GM23248 (cell line): ENCODE measurements around the gene ABCA1. TPM values are rescaled to one million over a fixed set of nuclear protein-coding genes. Genes with fewer than 3 reads are reported as not detected.
"Not testable (repeated sequence)": the region's sequence is repeated elsewhere in the genome, so short reads cannot be mapped to it uniquely, and the experiment has no call there.

ENCODE experiments used
- DNase-seq: peaks from one replicate; pipeline ENCODE4 v3.0.0-alpha.2; 2015
- H2AFZ ChIP-seq: fragments of 200-600 bp; sonication (generic); 2 replicates; pipeline ENCODE4 v1.6.1; 2016; ENCODE audit warnings: antibody characterized with exemption
- H3F3A ChIP-seq: fragments of 200-600 bp; sonication (generic); 2 replicates; pipeline ENCODE4 v1.6.1; 2016; ENCODE audit warnings: mild to moderate bottlenecking, antibody characterized with exemption, mixed run types; ENCODE audit not compliant: insufficient read depth
- H3K27ac ChIP-seq: fragments of 200-600 bp; sonication (generic); 2 replicates; pipeline ENCODE4 v1.5.1; 2016; ENCODE audit warnings: mild to moderate bottlenecking
- H3K27me3 ChIP-seq: fragments of 200-600 bp; sonication (generic); replicated peaks from 2 replicates; pipeline ENCODE4 v1.6.1; 2016; ENCODE audit warnings: mild to moderate bottlenecking; ENCODE audit not compliant: insufficient read depth
- H3K36me3 ChIP-seq: fragments of 200-600 bp; sonication (generic); 2 replicates; pipeline ENCODE4 v1.6.1; 2016; ENCODE audit warnings: low read depth, mild to moderate bottlenecking
- H3K4me1 ChIP-seq: fragments of 200-600 bp; sonication (generic); 2 replicates; pipeline ENCODE4 v1.6.1; 2016; ENCODE audit warnings: mild to moderate bottlenecking; ENCODE audit not compliant: insufficient read depth
- H3K4me2 ChIP-seq: fragments of 200-600 bp; sonication (generic); one replicate; pipeline ENCODE4 v1.6.1; 2016; ENCODE audit warnings: mild to moderate bottlenecking; ENCODE audit not compliant: unreplicated experiment
- H3K4me3 ChIP-seq: fragments of 200-600 bp; sonication (generic); 2 replicates; pipeline ENCODE4 v1.5.1; 2016; ENCODE audit warnings: mild to moderate bottlenecking
- H3K79me2 ChIP-seq: fragments of 200-600 bp; sonication (generic); 2 replicates; pipeline ENCODE4 v1.6.1; 2016; ENCODE audit warnings: mild to moderate bottlenecking; ENCODE audit not compliant: insufficient read depth
- H3K9ac ChIP-seq: fragments of 200-600 bp; sonication (generic); 2 replicates; pipeline ENCODE4 v1.6.1; 2016; ENCODE audit warnings: mild to moderate bottlenecking
- H3K9me2 ChIP-seq: fragments of 200-600 bp; sonication (generic); 2 replicates; pipeline ENCODE4 v1.6.1; 2016; ENCODE audit warnings: mixed run types, mild to moderate bottlenecking, moderate library complexity; ENCODE audit not compliant: insufficient read depth
- H3K9me3 ChIP-seq: fragments of 200-600 bp; sonication (generic); one replicate; pipeline ENCODE4 v1.6.1; 2017; ENCODE audit warnings: low read depth
- H4K20me1 ChIP-seq: fragments of 200-600 bp; sonication (generic); 2 replicates; pipeline ENCODE4 v1.6.0; 2016; ENCODE audit not compliant: insufficient read depth
- EZH2 ChIP-seq: fragments of 200-600 bp; sonication (generic); IDR thresholded peaks from 2 replicates; pipeline ENCODE4 v1.6.1; 2018; ENCODE audit warnings: antibody characterized with exemption, mild to moderate bottlenecking; ENCODE audit not compliant: insufficient read depth, poor library complexity, severe bottlenecking
- EZH2phosphoT487 ChIP-seq: fragments of 200-600 bp; sonication (generic); IDR thresholded peaks from 2 replicates; pipeline ENCODE4 v1.6.1; 2018; ENCODE audit warnings: antibody characterized with exemption, moderate library complexity, mild to moderate bottlenecking, low read depth; ENCODE audit not compliant: insufficient read depth
- WGBS, 2 experiments: methylation state at CpG; one replicate each; pipeline ENCODE4 v1.1.6; 2015 to 2017; ENCODE audit warnings: low lambda C conversion rate in 2 of 2, low coverage in 1 of 2; ENCODE audit errors: missing lambda C conversion rate in 2 of 2; 5-methylcytosine and 5-hydroxymethylcytosine counted together
- in situ Hi-C: fragments of 300-500 bp; cut with MboI; formaldehyde crosslinking; loops from 2 replicates; pipeline ENCODE4 v1.15.0; 2020
- polyA plus RNA-seq: library from polyadenylated mRNA; unstranded; fragments of >200 nt; fragmentation: Nextera tagmentation; extraction: Ambion mirVana; gene quantifications from 2 replicates; pipeline ENCODE4 v1.2.1, GENCODE V29; 2016
- total RNA-seq: library from RNA; depleted of rRNA; stranded (reverse); fragments of >200 nt; shearing (Covaris generic); gene quantifications from 2 replicates; pipeline ENCODE4 v1.2.3, GENCODE V29; 2014

The ABCA1 gene
- total and polyA plus RNA-seq, 2 experiments from 2014 or later, result 6.8 to 15.9 TPM

DNA sequence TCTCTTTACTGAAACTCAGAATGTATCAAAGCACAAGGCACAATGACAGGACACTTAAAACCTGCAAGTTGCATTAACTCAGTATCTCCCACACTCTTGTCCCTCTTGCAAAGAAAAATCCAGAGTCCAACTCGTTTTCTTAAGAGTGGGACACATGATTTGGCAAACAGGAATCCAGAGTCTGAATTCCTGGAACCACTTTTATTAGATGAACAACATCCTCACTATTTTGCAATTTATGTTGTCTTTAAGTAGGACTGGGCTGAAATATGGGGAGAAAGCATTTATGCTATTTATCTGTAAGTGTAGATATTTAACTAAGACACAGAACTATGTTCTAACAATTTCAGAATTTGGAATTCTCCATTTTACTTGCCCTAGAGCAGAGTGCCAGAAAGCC is 69.1 kb downstream of the ABCA1 start:
- Histone ChIP-seq H2AFZ (no peak overlapping the region), H3K36me3 (no peaks in the 10 kb centered on the region), H3F3A (peaks cover 61% of the 10 kb centered on the region), H3K4me1 (peaks cover 64% of the 10 kb centered on the region), H3K27ac (peak overlapping the region; percentile 74), H3K9me2 (no peaks in the 10 kb centered on the region), H3K4me2 (peak overlapping the region; percentile 33), H3K4me3 (no peak overlapping the region), H4K20me1 (0 out of 2 replicates have a peak, but pooled peaks cover 3% of the 10 kb centered on the region), H3K79me2 (no peaks in the 10 kb centered on the region), H3K9ac (no peak overlapping the region), H3K27me3 (no peaks in the 10 kb centered on the region), H3K9me3 (no peaks in the 10 kb centered on the region)
- TF ChIP-seq EZH2 (no peak), EZH2phosphoT487 (no peak)
- in situ Hi-C loops, result no loop called here
- DNase-seq, result peak; percentile 58
- 0% methylated on average over 1 of the region's 1 CpG for WGBS, 2 experiments

DNA sequence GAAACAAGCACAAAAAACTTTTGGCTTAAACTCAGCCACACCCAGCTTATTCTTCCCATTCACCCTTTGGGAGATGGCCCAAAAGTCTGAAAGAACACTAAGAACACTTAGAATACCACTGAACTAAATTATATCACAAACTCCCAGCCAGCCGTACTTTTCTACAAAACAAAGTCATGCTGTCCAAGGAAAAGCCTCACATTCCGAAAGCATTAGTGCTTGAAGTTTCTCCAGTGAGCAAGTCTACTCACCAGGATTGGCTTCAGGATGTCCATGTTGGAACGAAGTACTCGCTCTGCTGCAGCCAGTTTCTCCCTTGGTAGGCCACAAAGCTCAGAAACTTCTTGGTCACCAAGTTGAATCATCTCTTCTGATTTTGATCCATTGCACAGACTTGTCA is 69.7 kb downstream of the ABCA1 start:
- no peaks in the 10 kb centered on the region for H3K79me2 ChIP-seq
- H3K36me3 ChIP-seq, result no peaks in the 10 kb centered on the region
- WGBS, 2 experiments, result 1 to 8% methylated on average over 4 of the region's 4 CpGs
- no peak for TF ChIP-seq EZH2
- no peak for TF ChIP-seq EZH2phosphoT487
- no peaks in the 10 kb centered on the region for H3K9me3 ChIP-seq
- no peak overlapping the region for H2AFZ ChIP-seq
- in situ Hi-C loops, result no loop called here
- H3K4me2 ChIP-seq, result peak overlapping the region; percentile 33
- peak overlapping the region; percentile 74 for H3K27ac ChIP-seq
- 0 out of 2 replicates have a peak, but pooled peaks cover 3% of the 10 kb centered on the region for H4K20me1 ChIP-seq
- peak; percentile 95 for DNase-seq
- H3F3A ChIP-seq, result peaks cover 56% of the 10 kb centered on the region
- no peaks in the 10 kb centered on the region for H3K27me3 ChIP-seq
- H3K4me1 ChIP-seq, result peaks cover 58% of the 10 kb centered on the region
- H3K9me2 ChIP-seq, result no peaks in the 10 kb centered on the region
- H3K4me3 ChIP-seq, result no peak overlapping the region
- H3K9ac ChIP-seq, result peak overlapping the region; percentile 33; the same call in 1 of the 2 replicates

DNA sequence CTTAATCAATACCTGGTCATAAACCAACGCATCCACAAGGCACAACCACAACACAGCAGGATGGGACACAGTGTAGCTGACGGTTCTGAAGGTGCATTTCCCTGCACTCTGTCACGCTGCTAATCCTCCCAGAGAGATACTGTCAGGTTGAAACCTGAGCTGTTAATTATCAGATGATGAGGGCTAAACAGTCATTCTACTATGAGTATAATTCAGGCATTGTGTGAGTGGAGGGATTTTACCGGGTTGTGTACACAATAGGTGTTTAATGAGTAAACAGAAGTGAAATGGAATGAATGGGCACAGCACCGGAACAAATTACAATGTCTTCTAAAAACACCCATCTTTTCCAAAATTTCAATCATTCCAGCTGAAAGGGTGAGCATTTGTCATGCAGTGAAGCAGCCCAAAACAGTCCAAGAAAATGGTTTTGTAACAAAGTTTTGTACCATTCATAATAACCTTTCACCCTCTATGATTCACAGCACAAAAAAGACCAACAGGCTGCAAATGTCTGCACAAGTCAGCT is 71.5 kb downstream of the ABCA1 start:
- TF ChIP-seq EZH2phosphoT487, result no peak
- TF ChIP-seq EZH2, result no peak

DNA sequence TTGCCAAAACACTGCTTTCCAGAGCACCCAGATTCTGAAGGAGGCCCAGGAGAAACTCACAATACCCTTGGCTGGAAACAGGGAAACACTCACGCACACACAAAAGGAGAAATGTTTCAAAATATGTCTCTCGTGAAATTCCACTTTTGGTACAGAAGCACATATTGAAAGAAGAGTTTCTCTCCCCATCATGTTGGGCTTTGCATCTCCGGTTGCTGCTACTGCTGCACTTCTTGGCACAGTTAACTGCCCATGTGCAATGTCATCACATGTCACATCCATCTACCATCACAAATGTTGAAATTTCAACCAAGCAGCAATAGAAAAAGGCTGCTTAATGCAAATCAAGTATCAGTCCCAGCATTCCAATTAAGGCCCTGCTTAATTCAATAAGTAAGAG is 72.1 kb downstream of the ABCA1 start:
- Histone ChIP-seq H3K4me2 (no peak overlapping the region), H3K4me1 (peaks cover 55% of the 10 kb centered on the region), H3K36me3 (no peaks in the 10 kb centered on the region), H3K9me2 (no peaks in the 10 kb centered on the region), H3F3A (peaks cover 50% of the 10 kb centered on the region), H3K27ac (no peak overlapping the region), H4K20me1 (0 out of 2 replicates have a peak, but pooled peaks cover 3% of the 10 kb centered on the region), H3K27me3 (no peaks in the 10 kb centered on the region), H3K9me3 (no peaks in the 10 kb centered on the region), H3K9ac (no peak overlapping the region), H2AFZ (no peak overlapping the region), H3K4me3 (no peak overlapping the region), H3K79me2 (no peaks in the 10 kb centered on the region)
- TF ChIP-seq EZH2phosphoT487 (no peak), EZH2 (no peak)
- DNase-seq, result no peak
- 60 to 61% methylated on average over 3 of the region's 3 CpGs for WGBS, 2 experiments
- in situ Hi-C loops, result no loop called here

More for the DNA sequence above, 71.5 kb downstream of the ABCA1 start:
- peak; percentile 65 for DNase-seq
- H3K36me3 ChIP-seq, result no peaks in the 10 kb centered on the region
- H3K4me2 ChIP-seq, result peak overlapping the region; percentile 30
- H2AFZ ChIP-seq, result no peak overlapping the region
- 66 to 68% methylated on average over 5 of the region's 5 CpGs for WGBS, 2 experiments
- in situ Hi-C loops, result no loop called here
- no peak overlapping the region for H3K4me3 ChIP-seq
- no peaks in the 10 kb centered on the region for H3K27me3 ChIP-seq
- H3K9me2 ChIP-seq, result no peaks in the 10 kb centered on the region
- no peaks in the 10 kb centered on the region for H3K79me2 ChIP-seq
- H4K20me1 ChIP-seq, result 0 out of 2 replicates have a peak, but pooled peaks cover 3% of the 10 kb centered on the region
- H3K4me1 ChIP-seq, result peaks cover 52% of the 10 kb centered on the region
- H3K9ac ChIP-seq, result no peak overlapping the region
- H3F3A ChIP-seq, result peaks cover 49% of the 10 kb centered on the region
- H3K9me3 ChIP-seq, result no peaks in the 10 kb centered on the region
- H3K27ac ChIP-seq, result peak overlapping the region; percentile 28; the same call in 1 of the 2 replicates

DNA sequence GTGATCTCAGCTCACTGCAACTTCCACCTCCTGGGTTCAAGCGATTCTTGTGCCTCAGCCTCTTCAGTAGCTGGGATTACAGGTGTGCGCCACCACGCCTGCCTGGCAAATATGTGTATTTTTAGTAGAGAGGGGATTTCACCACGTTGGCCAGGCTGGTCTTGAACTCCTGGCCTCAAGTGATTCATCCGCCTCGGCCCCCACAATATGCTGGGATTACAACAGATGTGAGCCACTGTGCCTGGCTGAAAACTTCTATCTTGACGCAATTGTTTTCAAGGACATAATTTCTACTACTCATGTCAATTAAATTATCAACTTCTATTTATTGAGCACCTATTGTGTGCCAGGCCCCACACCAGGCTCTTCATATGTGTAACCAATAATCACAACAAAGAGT is 72.7 kb downstream of the ABCA1 start:
- in situ Hi-C loops, H4K20me1 ChIP-seq, H3K36me3 ChIP-seq, H3K4me2 ChIP-seq, H3K27ac ChIP-seq, H2AFZ ChIP-seq, H3K9ac ChIP-seq, H3K9me2 ChIP-seq, DNase-seq, H3K9me3 ChIP-seq, H3K27me3 ChIP-seq, H3K4me3 ChIP-seq, H3K79me2 ChIP-seq: not testable (repeated sequence)
- peaks cover 53% of the 10 kb centered on the region for H3F3A ChIP-seq
- peaks cover 55% of the 10 kb centered on the region for H3K4me1 ChIP-seq
- 84 to 87% methylated on average over 7 of the region's 7 CpGs for WGBS, 2 experiments
